H1 (cell line): ENCODE results near the gene MECR. TPM values are rescaled to one million over a fixed set of nuclear protein-coding genes. Genes with fewer than 3 reads are reported as not detected.

Source experiments
- BACH1 ChIP-seq: IDR thresholded peaks from 2 replicates; pipeline ENCODE4 v1.6.1; 2012; ENCODE audit warnings: low read length, improper control_type of control experiment
- BCL11A ChIP-seq, 2 experiments: IDR thresholded peaks; one replicate each; pipeline ENCODE4 v1.6.1; 2011; ENCODE audit warnings: low read depth in 2 of 2, low read length in 2 of 2, mild to moderate bottlenecking in 2 of 2
- CHD7 ChIP-seq: fragments of 300-600 bp; sonication (generic); IDR thresholded peaks from 2 replicates; pipeline ENCODE4 v1.7.1; 2012; ENCODE audit warnings: low read length, moderate library complexity, mild to moderate bottlenecking, inconsistent platforms; ENCODE audit not compliant: insufficient replicate concordance
- JUN ChIP-seq: IDR thresholded peaks from 2 replicates; pipeline ENCODE4 v1.6.1; 2011; ENCODE audit warnings: low read depth, mild to moderate bottlenecking, improper control_type of control experiment, low read length
- KDM4A ChIP-seq: IDR thresholded peaks from one replicate; pipeline ENCODE4 v1.7.1; 2012; ENCODE audit warnings: low read depth, mild to moderate bottlenecking, moderate library complexity, low read length, inconsistent platforms; ENCODE audit not compliant: severe bottlenecking
- SAP30 ChIP-seq: fragments of 300-600 bp; sonication (generic); IDR thresholded peaks from 2 replicates; pipeline ENCODE4 v1.7.1; 2012; ENCODE audit warnings: low read length, moderate library complexity, mild to moderate bottlenecking, inconsistent platforms; ENCODE audit not compliant: insufficient read depth, insufficient replicate concordance
- polyA plus RNA-seq, 7 experiments: library from polyadenylated mRNA; depleted of rRNA in 3 of 7; stranded (reverse) in 5 of 7; unstranded in 2 of 7; fragments of >200 nt in 5 of 7; fragments of 200-250 nt in 2 of 7; gene quantifications; 1 replicate in 5 of 7; 2 replicates in 1 of 7; 4 replicates in 1 of 7; pipeline versions ENCODE4 v1.2.1 to v1.2.3, GENCODE V29; 2011 to 2013; ENCODE audit warnings: missing spikeins in 2 of 7, mixed read lengths in 2 of 7
- total RNA-seq: library from RNA; stranded (reverse); fragmentation: NEBNext Ultra II Directional; extraction: Animal tissue kit (Norgen Biotek cat#: 25700); gene quantifications from 2 replicates; pipeline ENCODE4 v1.2.1, GENCODE V29; 2021

Gene MECR
- total and polyA plus RNA-seq, 2 of the 8 experiments (the other 6 are each of a cell fraction or from before 2014, with no cell fraction given) = 24.2 to 24.4 TPM

- TF ChIP-seq CHD7 = no peak
- TF ChIP-seq BACH1 = no peak
- no peak for TF ChIP-seq BCL11A (IDR thresholded peaks at IDR 0.05; ENCODE audit: low read depth in 2 of 2, low read length in 2 of 2)
- TF ChIP-seq SAP30 = no peak
- TF ChIP-seq KDM4A = no peak
- TF ChIP-seq JUN = no peak
Observed at GRCh38 chr1:29217633-29218032, 13.1 kb downstream of the MECR start (continued).
